Left lung (tissue), 10 donors: ENCODE results near the gene RERE. TPM values are rescaled to one million over a fixed set of nuclear protein-coding genes. Genes with fewer than 3 reads are reported as not detected.

ENCODE experiments used
- ATAC-seq: fragments of 200-7000 bp; cut with Tn5 transposase; one replicate; pipeline ENCODE4 v1.9.1; 2020; ENCODE audit warnings: moderate library complexity
- DNase-seq, 4 donors: peaks; one replicate each; pipeline ENCODE4 v3.0.0-alpha.2; 2013 to 2020
- H3K27ac ChIP-seq, 2 donors: fragments of 200-600 bp; sonication (generic) in 1 of 2; one replicate each; pipeline versions ENCODE4 v1.5.0 to v1.8.0; 2020 to 2021
- H3K27me3 ChIP-seq, 2 donors: fragments of 200-600 bp; sonication (generic) in 1 of 2; one replicate each; pipeline versions ENCODE4 v1.5.0 to v1.8.0; 2020 to 2021
- H3K36me3 ChIP-seq, 2 donors: fragments of 200-600 bp; sonication (generic) in 1 of 2; one replicate each; pipeline versions ENCODE4 v1.5.0 to v1.8.0; 2020 to 2021
- H3K4me1 ChIP-seq, 2 donors: fragments of 200-600 bp; one replicate each; pipeline ENCODE4 v1.8.0; 2021
- H3K4me3 ChIP-seq, 2 donors: fragments of 200-600 bp; sonication (generic) in 1 of 2; one replicate each; pipeline versions ENCODE4 v1.5.0 to v1.8.0; 2020 to 2021; ENCODE audit warnings: mild to moderate bottlenecking in 1 of 2
- H3K9me3 ChIP-seq, 2 donors: fragments of 200-600 bp; sonication (generic) in 1 of 2; one replicate each; pipeline versions ENCODE4 v1.5.0 to v1.8.0; 2020 to 2021
- intact Hi-C, 2 donors: fragments of 100-400 bp; cut with DNase I; formaldehyde crosslinking; loops; one replicate each; pipeline versions ENCODE4 v1.11.2 to v1.14.2; 2022
- polyA plus RNA-seq, 6 donors: library from polyadenylated mRNA; unstranded; fragments of 120-200 nt; gene quantifications; one replicate each; pipeline ENCODE4 v1.2.1, GENCODE V29; 2013; ENCODE audit not compliant: insufficient read length in 6 of 6
- total RNA-seq, 2 donors: library from RNA; stranded (reverse); fragmentation: NEBNext Ultra II Directional; extraction: Animal tissue kit (Norgen Biotek cat#: 25700); gene quantifications; one replicate each; pipeline ENCODE4 v1.2.1, GENCODE V29; 2021
- TF ChIP-seq, protein P1 (sequence below), 2 donors: fragments of 200-600 bp; sonication (generic) in 1 of 2; IDR thresholded peaks; one replicate each; pipeline versions ENCODE4 v1.5.0 to v1.8.0; 2021; ENCODE audit warnings: antibody characterized with exemption in 2 of 2
- donor health status: DM: no; HTN: yes; CAD: no.
- donor health status: DM: no; HTN: no; CAD: no.

Gene RERE
- total and polyA plus RNA-seq, 8 donors, result 73.3 to 135 (median 130) TPM

DNA sequence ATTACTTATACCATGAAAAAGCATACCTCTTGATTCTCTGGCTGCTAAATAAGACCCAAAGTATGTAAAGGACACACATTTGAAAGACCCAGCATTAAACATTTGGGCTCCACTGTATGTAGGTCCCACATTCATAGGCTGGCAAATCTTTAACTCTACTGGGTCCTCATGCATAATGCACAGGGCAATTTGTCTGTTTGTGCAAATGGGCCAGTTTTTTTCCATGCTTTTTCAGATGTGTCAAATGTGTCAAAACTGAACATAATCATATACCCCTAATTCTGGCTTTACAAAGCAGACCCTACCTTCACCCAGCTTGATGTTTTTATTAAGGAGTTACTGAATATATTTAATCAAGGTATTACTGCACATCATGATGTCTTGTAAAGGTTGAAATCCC, 63.7 kb downstream of the RERE start:
- Histone ChIP-seq H3K4me1 (no peaks in the 10 kb centered on the region), H3K27ac (no peak overlapping the region), H3K36me3 (no peaks in the 10 kb centered on the region), H3K4me3 (no peak overlapping the region), H3K9me3 (no peaks in the 10 kb centered on the region), H3K27me3 (no peaks in the 10 kb centered on the region)
- intact Hi-C loops, result no loop called here
- TF ChIP-seq, protein P1, sequence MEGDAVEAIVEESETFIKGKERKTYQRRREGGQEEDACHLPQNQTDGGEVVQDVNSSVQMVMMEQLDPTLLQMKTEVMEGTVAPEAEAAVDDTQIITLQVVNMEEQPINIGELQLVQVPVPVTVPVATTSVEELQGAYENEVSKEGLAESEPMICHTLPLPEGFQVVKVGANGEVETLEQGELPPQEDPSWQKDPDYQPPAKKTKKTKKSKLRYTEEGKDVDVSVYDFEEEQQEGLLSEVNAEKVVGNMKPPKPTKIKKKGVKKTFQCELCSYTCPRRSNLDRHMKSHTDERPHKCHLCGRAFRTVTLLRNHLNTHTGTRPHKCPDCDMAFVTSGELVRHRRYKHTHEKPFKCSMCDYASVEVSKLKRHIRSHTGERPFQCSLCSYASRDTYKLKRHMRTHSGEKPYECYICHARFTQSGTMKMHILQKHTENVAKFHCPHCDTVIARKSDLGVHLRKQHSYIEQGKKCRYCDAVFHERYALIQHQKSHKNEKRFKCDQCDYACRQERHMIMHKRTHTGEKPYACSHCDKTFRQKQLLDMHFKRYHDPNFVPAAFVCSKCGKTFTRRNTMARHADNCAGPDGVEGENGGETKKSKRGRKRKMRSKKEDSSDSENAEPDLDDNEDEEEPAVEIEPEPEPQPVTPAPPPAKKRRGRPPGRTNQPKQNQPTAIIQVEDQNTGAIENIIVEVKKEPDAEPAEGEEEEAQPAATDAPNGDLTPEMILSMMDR (IDR thresholded peaks at IDR 0.05), result no peak
- no peak for DNase-seq
- ATAC-seq, result no peak

DNA sequence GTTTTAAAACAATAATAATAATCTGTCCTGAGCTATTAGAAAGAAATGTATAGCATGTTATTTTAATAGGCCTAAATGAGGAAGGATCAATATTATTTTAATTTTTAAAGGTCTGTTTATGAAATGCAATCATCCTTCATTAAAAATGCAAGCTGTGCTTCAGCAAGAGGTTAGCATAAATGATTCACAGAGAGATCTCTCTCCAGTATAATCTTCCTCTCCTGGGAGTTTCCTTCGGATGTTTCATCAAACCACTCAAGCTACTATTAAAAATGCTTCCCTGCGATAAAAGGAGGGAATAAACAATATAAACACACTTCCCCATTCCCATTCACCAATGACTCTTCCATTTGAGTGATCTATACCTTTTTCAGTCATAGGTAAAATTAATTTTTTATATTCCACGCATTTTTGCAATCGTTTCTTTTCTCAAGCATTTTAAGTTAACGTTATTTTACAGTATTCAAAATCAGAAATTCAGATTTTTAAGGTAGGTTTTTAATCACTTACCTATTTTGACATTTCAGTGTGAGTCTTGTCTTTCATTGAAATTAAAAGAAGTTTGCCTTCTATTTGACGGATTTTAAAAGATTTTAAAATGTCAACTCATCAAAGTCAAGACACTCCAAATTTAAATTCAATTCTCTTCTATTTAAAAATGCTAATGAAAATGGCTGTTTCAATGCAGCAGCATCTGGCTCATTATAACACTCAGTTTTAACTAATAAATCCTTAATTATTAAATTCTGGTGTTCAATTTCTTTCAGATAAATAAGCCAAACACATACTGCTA, 64.3 kb downstream of the RERE start:
- Histone ChIP-seq H3K9me3 (no peaks in the 10 kb centered on the region), H3K4me3 (no peak overlapping the region), H3K36me3 (no peaks in the 10 kb centered on the region), H3K4me1 (no peaks in the 10 kb centered on the region), H3K27me3 (no peaks in the 10 kb centered on the region), H3K27ac (no peak overlapping the region)
- intact Hi-C loops, result no loop called here
- no peak for ATAC-seq
- TF ChIP-seq, protein P1 (IDR thresholded peaks at IDR 0.05), result no peak
- no peak for DNase-seq

DNA sequence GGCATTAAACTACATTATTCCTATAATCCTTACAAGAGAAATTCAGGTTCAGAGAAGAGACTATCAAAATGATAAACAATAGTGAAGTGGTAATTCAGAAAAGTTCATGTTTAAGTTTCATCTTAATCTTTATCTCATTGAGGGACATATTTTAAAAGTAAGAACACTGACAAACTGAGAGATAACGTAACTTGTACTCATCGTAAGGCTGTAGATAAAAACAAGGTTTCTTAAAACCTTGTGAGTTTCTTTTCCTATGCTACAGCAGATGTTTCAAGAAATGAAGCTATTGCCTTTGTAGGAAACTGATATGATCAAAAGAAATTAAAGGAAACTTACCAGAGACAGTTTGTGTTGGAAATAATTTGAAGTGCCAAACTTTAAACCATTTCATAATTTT, 65.0 kb downstream of the RERE start:
- Histone ChIP-seq H3K4me1 (no peaks in the 10 kb centered on the region), H3K27ac (no peak overlapping the region), H3K36me3 (no peaks in the 10 kb centered on the region), H3K9me3 (no peaks in the 10 kb centered on the region), H3K27me3 (no peaks in the 10 kb centered on the region), H3K4me3 (no peak overlapping the region)
- DNase-seq (no peak), ATAC-seq (no peak)
- TF ChIP-seq, protein P1 (IDR thresholded peaks at IDR 0.05), result no peak
- intact Hi-C loops, result no loop called here

DNA sequence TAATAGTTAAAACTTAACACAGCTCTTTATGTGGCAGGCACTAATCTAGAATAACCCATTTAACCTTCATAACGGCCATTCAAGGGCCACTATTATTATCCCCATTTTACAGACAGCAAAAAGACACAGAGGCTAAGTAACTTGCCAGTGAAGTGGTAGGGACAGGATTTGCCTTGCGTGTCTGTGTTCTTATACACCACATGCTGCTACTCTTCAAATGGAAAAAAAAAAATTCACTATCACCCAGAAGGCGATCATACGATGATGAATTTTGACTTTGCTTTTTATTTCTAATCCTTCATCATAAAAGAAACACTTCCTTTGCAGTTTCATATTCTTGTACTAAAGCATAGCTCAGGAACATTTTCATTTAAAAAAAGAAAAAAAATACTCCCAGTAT, 65.5 kb downstream of the RERE start:
- TF ChIP-seq, protein P1 (IDR thresholded peaks at IDR 0.05), result no peak
- no peaks in the 10 kb centered on the region for H3K27me3 ChIP-seq
- no peaks in the 10 kb centered on the region for H3K9me3 ChIP-seq
- no peak for ATAC-seq
- H3K4me3 ChIP-seq, result no peak overlapping the region
- H3K36me3 ChIP-seq, result no peaks in the 10 kb centered on the region
- DNase-seq, result no peak
- intact Hi-C loops, result no loop called here
- no peaks in the 10 kb centered on the region for H3K4me1 ChIP-seq
- no peak overlapping the region for H3K27ac ChIP-seq

DNA sequence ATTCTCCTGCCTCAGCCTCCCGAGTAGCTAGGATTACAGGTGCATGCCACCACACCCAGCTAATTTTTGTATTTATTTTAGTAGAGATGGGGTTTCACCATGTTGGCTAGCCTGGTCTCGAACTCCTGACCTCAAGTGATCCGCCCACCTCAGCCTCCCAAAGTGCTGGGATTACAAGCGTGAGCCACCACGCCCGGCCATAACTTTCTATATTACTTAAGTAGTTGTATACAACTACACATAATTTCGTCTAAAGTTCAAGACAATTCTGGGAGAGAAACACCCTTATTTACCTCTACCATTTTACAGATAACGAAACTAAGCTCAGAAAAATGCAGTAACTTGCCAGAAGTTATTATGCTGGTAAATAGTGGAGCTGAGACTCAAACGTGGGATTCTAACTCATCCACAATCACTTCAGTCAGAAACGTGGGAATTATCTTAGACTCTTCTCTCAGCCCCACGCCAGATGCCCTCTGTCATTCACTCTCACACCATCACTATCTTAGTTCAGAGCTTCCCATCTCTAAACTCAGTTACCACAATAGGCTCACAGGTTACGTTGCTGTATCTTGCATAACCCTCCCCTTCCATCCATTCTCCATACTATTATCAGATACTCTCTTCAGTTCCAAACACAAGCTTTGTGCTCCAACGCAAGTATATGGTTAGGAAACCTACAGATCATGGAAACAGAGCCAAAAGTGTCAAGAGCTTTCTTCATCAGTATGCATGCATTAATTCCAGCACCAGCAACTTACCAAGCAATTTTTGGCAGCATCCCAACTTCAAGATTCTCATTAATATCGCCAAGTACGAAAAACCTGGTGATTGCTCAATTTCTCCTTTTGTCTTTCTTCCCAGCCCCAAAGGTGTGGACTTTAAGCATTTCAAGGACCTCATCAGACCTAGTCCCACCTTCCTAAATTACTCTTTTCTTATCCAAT, 69.3 kb downstream of the RERE start:
- intact Hi-C loops, result no loop called here
- TF ChIP-seq, protein P1 (IDR thresholded peaks at IDR 0.05), result no peak
- peak; percentile 52 for ATAC-seq
- DNase-seq, result no peak
- H3K27ac ChIP-seq, result no peak overlapping the region
- no peak overlapping the region for H3K4me3 ChIP-seq
- H3K9me3 ChIP-seq, result no peaks in the 10 kb centered on the region
- no peaks in the 10 kb centered on the region for H3K27me3 ChIP-seq
- no peaks in the 10 kb centered on the region for H3K4me1 ChIP-seq
- no peaks in the 10 kb centered on the region for H3K36me3 ChIP-seq
